ENCODE results near the gene ZNF296. TPM values are rescaled to one million over a fixed set of nuclear protein-coding genes. Genes with fewer than 3 reads are reported as not detected.

ZNF296 gene
- total RNA-seq, 4 donors from 2014 or later: 0.31 to 1.7 (median 1.1) TPM

- TF ChIP-seq, protein P1, sequence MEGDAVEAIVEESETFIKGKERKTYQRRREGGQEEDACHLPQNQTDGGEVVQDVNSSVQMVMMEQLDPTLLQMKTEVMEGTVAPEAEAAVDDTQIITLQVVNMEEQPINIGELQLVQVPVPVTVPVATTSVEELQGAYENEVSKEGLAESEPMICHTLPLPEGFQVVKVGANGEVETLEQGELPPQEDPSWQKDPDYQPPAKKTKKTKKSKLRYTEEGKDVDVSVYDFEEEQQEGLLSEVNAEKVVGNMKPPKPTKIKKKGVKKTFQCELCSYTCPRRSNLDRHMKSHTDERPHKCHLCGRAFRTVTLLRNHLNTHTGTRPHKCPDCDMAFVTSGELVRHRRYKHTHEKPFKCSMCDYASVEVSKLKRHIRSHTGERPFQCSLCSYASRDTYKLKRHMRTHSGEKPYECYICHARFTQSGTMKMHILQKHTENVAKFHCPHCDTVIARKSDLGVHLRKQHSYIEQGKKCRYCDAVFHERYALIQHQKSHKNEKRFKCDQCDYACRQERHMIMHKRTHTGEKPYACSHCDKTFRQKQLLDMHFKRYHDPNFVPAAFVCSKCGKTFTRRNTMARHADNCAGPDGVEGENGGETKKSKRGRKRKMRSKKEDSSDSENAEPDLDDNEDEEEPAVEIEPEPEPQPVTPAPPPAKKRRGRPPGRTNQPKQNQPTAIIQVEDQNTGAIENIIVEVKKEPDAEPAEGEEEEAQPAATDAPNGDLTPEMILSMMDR (IDR thresholded peaks at IDR 0.05): no peak
Observed at GRCh38 chr19:45035755-45036154, 40.5 kb downstream of the ZNF296 start.

DNA sequence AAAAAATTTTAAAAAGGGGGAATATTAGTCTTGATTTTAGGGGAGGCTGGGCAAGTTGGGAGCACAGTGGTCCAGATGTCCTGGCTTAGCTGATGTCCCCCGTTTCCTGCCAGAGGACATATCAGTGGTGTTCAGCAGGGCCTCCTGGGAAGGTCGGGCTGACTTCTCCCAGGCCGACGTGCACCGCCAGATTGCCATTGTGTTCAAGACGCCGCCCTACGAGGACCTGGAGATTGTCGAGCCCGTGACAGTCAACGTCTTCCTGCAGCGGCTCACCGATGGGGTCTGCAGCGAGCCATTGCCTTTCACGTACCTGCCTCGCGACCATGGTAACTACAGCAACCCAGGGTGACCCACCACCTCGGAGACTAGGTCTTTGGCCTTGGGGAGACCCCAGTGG is 43.9 kb downstream of the ZNF296 start:
- no peak for ATAC-seq (ENCODE audit: low FRiP score)
- TF ChIP-seq, protein P1 (IDR thresholded peaks at IDR 0.05): no peak
- DNase-seq (ENCODE audit: low spot score): no peak

More at GRCh38 chr19:45035755-45036154, 40.5 kb downstream of the ZNF296 start:
- DNase-seq (ENCODE audit: low spot score) (no peak), ATAC-seq (ENCODE audit: low FRiP score) (no peak)

GRCh38 chr19:45030825-45031224 is 45.5 kb downstream of the ZNF296 start:
- no peak for ATAC-seq (ENCODE audit: low FRiP score)
- TF ChIP-seq, protein P1 (IDR thresholded peaks at IDR 0.05): no peak
- no peak for DNase-seq (ENCODE audit: low spot score)

GRCh38 chr19:45027371-45027770 is 48.9 kb downstream of the ZNF296 start:
- no peak for DNase-seq (ENCODE audit: low spot score)
- TF ChIP-seq, protein P1 (IDR thresholded peaks at IDR 0.05): no peak
- ATAC-seq (ENCODE audit: low FRiP score): no peak

DNA sequence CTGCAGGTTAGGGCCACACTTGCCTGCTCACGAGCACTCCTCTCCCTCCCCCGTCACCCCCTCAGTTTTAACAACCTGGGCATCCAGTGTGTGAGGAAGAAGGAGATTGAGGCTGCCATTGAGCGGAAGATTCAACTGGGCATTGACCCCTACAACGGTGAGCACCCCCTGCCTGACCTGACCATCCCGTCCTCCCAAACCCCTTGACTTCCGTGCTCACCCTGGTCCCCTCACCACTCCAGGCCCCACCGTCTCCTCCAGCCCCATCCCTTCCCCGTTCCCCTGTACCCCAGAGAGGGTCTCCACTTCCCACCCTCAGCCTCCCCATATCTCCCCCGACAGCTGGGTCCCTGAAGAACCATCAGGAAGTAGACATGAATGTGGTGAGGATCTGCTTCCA is 51.0 kb downstream of the ZNF296 start:
- no peak for ATAC-seq (ENCODE audit: low FRiP score)
- no peak for DNase-seq (ENCODE audit: low spot score)
- TF ChIP-seq, protein P1 (IDR thresholded peaks at IDR 0.05): no peak

GRCh38 chr19:45023048-45023447 is 53.2 kb downstream of the ZNF296 start:
- TF ChIP-seq, protein P1 (IDR thresholded peaks at IDR 0.05): no peak
- DNase-seq (ENCODE audit: low spot score): no peak
- ATAC-seq (ENCODE audit: low FRiP score): no peak

- TF ChIP-seq, protein P1 (IDR thresholded peaks at IDR 0.05): no peak
Observed at GRCh38 chr19:45021971-45022370, 54.3 kb downstream of the ZNF296 start.

More at GRCh38 chr19:45021971-45022370, 54.3 kb downstream of the ZNF296 start:
- no peak for ATAC-seq (ENCODE audit: low FRiP score)
- DNase-seq (ENCODE audit: low spot score): no peak

Small RNA genes within 50 kb of the gene (small RNA-seq; reads per million reads assigned to genes)
- gene RNU6-611P: not detected

Other genes starting within 250 kb of the ZNF296 start
- gene NECTIN2, start 230.2 kb downstream of the ZNF296 start, total RNA-seq: 100 to 1,000 TPM in 2 of 4 donors, 10 to 100 TPM in 2; 58.6 to 129 (median 90.2) TPM
- gene TOMM40, start 185.2 kb downstream of the ZNF296 start, total RNA-seq: 100 to 1,000 TPM in 1 of 4 donors, 10 to 100 TPM in 3; 37.2 to 121 (median 44.2) TPM
- 100 to 1,000 TPM; 248 to 920 (median 429) TPM for gene APOE, start 170.7 kb downstream of the ZNF296 start, total RNA-seq
- 100 to 1,000 TPM in 1 of 4 donors, 10 to 100 TPM in 3; 12.3 to 121 (median 21.8) TPM for gene APOC1, start 161.9 kb downstream of the ZNF296 start, total RNA-seq
- gene APOC4, start 134.2 kb downstream of the ZNF296 start, total RNA-seq: not detected
- gene APOC2, start 130.4 kb downstream of the ZNF296 start, total RNA-seq: 1 to 10 TPM in 2 of 4 donors, not detected in 2; 1.9 to 9.0 TPM
- gene CLPTM1, start 121.1 kb downstream of the ZNF296 start, total RNA-seq: 10 to 100 TPM; 58.8 to 77.5 (median 70.2) TPM
- 10 to 100 TPM in 2 of 4 donors, 1 to 10 TPM in 2; 5.8 to 26.5 (median 13.5) TPM for gene RELB, start 75.0 kb downstream of the ZNF296 start, total RNA-seq
- 10 to 100 TPM; 49.3 to 78.2 (median 73.4) TPM for gene CLASRP, start 37.4 kb downstream of the ZNF296 start, total RNA-seq
- 10 to 100 TPM; 22.2 to 34.1 (median 27.9) TPM for gene GEMIN7, start 2.8 kb upstream of the ZNF296 start, total RNA-seq
- gene PPP1R37, start 16.7 kb upstream of the ZNF296 start, total RNA-seq: 10 to 100 TPM; 13.6 to 23.7 (median 19.4) TPM
- under 1 TPM in 2 of 4 donors, not detected in 2; 0.19 to 0.72 TPM for gene NKPD1, start 84.5 kb upstream of the ZNF296 start, total RNA-seq
- gene TRAPPC6A, start 101.8 kb upstream of the ZNF296 start, total RNA-seq: 10 to 100 TPM; 20.8 to 30.4 (median 23.8) TPM
- gene BLOC1S3, start 102.3 kb upstream of the ZNF296 start, total RNA-seq: 10 to 100 TPM in 1 of 4 donors, 1 to 10 TPM in 3; 6.4 to 13.1 (median 8.2) TPM
- 1 to 10 TPM; 1.4 to 4.1 (median 2.7) TPM for gene EXOC3L2, start 168.9 kb upstream of the ZNF296 start, total RNA-seq
- gene MARK4, start 174.8 kb upstream of the ZNF296 start, total RNA-seq: 10 to 100 TPM; 10.6 to 14.8 (median 12.0) TPM
- not detected for gene CKM, start 246.4 kb upstream of the ZNF296 start, total RNA-seq

Measured in omental fat pad (tissue), 4 donors.